Endothelial cell of umbilical vein (primary cell): Measurements from ENCODE around the gene DDX10. TPM values are rescaled to one million over a fixed set of nuclear protein-coding genes. Genes with fewer than 3 reads are reported as not detected.

Source experiments
- BruUV-seq: library from RNA; stranded (reverse); fragments of 400-500 nt; replicated peaks from 2 replicates; lab custom pipeline; 2021; lab: Mats Ljungman, UMichigan
- CTCF ChIA-PET: fragments of 300-600, 350-600 bp; sonication (Branson Sonifier 250); formaldehyde crosslinking; loops from one replicate; lab custom pipeline; 2021; ENCODE audit warnings: antibody characterized with exemption, inconsistent platforms; lab: Charles Lee
- POLR2A ChIA-PET: fragments of 300-600, 350-600 bp; sonication (Branson Sonifier 250); formaldehyde crosslinking; loops from one replicate; lab custom pipeline; 2021; ENCODE audit warnings: antibody characterized with exemption, inconsistent platforms; lab: Charles Lee
- DNase-seq: peaks from one replicate; pipeline ENCODE4 v3.0.0-alpha.2; 2011; ENCODE audit warnings: low read depth, low spot score
- FAIRE-seq: peaks from 2 replicates; lab custom pipeline; 2011; peaks lifted over from hg19 to GRCh38; lab: Jason Lieb, UNC
- H2AFZ ChIP-seq: 2 replicates; pipeline ENCODE4 v1.6.0; 2012; ENCODE audit warnings: low read depth, low read length, control low read depth, inconsistent platforms
- H3K27ac ChIP-seq: 2 replicates; pipeline ENCODE4 v1.5.1; 2011; ENCODE audit warnings: low read depth, mild to moderate bottlenecking, control low read depth, low read length, moderate library complexity; ENCODE audit not compliant: insufficient read depth
- H3K27me3 ChIP-seq, 2 experiments: 2 replicates each; pipeline versions ENCODE4 v1.6.0 to v1.6.1; 2011; ENCODE audit warnings: low read length in 2 of 2, mixed read lengths in 1 of 2; ENCODE audit not compliant: control insufficient read depth in 2 of 2, insufficient read depth in 2 of 2
- H3K36me3 ChIP-seq, 2 experiments: 2 replicates in 1 of 2; 3 replicates in 1 of 2; pipeline ENCODE4 v1.5.1; 2011; ENCODE audit warnings: low read length in 2 of 2, mild to moderate bottlenecking in 1 of 2, moderate library complexity in 1 of 2; ENCODE audit not compliant: control insufficient read depth in 2 of 2, insufficient read depth in 2 of 2; ENCODE audit errors: extremely low read depth in 1 of 2
- H3K4me1 ChIP-seq: 3 replicates; pipeline ENCODE4 v1.5.1; 2011; ENCODE audit warnings: mild to moderate bottlenecking, low read length; ENCODE audit not compliant: control insufficient read depth, insufficient read depth; ENCODE audit errors: extremely low read depth
- H3K4me2 ChIP-seq: 2 replicates; pipeline ENCODE4 v1.6.1; 2011; ENCODE audit warnings: low read length, control low read depth, mixed read lengths; ENCODE audit not compliant: insufficient read depth
- H3K4me3 ChIP-seq, 3 experiments: fragments of 200-600 bp in 1 of 3; sonication (generic), shearing (Covaris generic) in 1 of 3; replicated peaks in 1 of 3; 2 replicates each; pipeline ENCODE4 v1.5.1; 2011 to 2016; ENCODE audit warnings: control low read depth in 3 of 3, low read length in 3 of 3, mild to moderate bottlenecking in 2 of 3, inconsistent platforms in 1 of 3, low read depth in 1 of 3, moderate library complexity in 1 of 3; ENCODE audit not compliant: insufficient read depth in 1 of 3
- H3K79me2 ChIP-seq: 2 replicates; pipeline ENCODE4 v1.6.0; 2012; ENCODE audit warnings: low read length, inconsistent platforms; ENCODE audit not compliant: control insufficient read depth, insufficient read depth
- H3K9ac ChIP-seq: replicated peaks from 2 replicates; pipeline ENCODE3; 2011; ENCODE audit warnings: low read length, control low read depth; ENCODE audit not compliant: insufficient read depth; ENCODE audit errors: extremely low read depth
- H3K9me1 ChIP-seq: replicated peaks from 3 replicates; pipeline ENCODE4 v1.6.0; 2011; ENCODE audit warnings: mild to moderate bottlenecking, low read length; ENCODE audit not compliant: control insufficient read depth, insufficient read depth; ENCODE audit errors: extremely low read depth
- H3K9me3 ChIP-seq: replicated peaks from 2 replicates; pipeline ENCODE4 v1.5.1; 2012; ENCODE audit warnings: low read length, inconsistent platforms; ENCODE audit not compliant: control insufficient read depth, insufficient read depth
- H4K20me1 ChIP-seq: replicated peaks from 2 replicates; pipeline ENCODE3; 2011; ENCODE audit warnings: mild to moderate bottlenecking, low read length; ENCODE audit not compliant: control insufficient read depth, insufficient read depth; ENCODE audit errors: extremely low read depth
- EZH2 ChIP-seq: IDR thresholded peaks from 2 replicates; pipeline ENCODE4 v1.6.1; 2012; ENCODE audit warnings: borderline replicate concordance, low read depth, mild to moderate bottlenecking, moderate library complexity, low read length, inconsistent platforms; ENCODE audit not compliant: severe bottlenecking
- FOS ChIP-seq: IDR thresholded peaks from 2 replicates; pipeline ENCODE4 v1.6.1; 2011; ENCODE audit warnings: mild to moderate bottlenecking, low read length, moderate library complexity, borderline replicate concordance; ENCODE audit not compliant: insufficient read depth
- GATA2 ChIP-seq: IDR thresholded peaks from 2 replicates; pipeline ENCODE4 v1.7.0; 2011; ENCODE audit warnings: low read depth, mild to moderate bottlenecking, moderate library complexity, mixed read lengths, low read length; ENCODE audit not compliant: insufficient read length, insufficient read depth
- JUN ChIP-seq: IDR thresholded peaks from 2 replicates; pipeline ENCODE4 v1.6.1; 2011; ENCODE audit warnings: borderline replicate concordance, low read depth; ENCODE audit not compliant: insufficient read length, insufficient read depth
- POLR2A ChIP-seq: IDR thresholded peaks from 2 replicates; pipeline ENCODE4 v1.6.1; 2012; ENCODE audit warnings: low read depth, mild to moderate bottlenecking, control low read depth, low read length
- POLR2AphosphoS5 ChIP-seq: IDR thresholded peaks from 2 replicates; pipeline ENCODE4 v1.6.1; 2012; ENCODE audit warnings: low read depth, mild to moderate bottlenecking, control low read depth, low read length, moderate library complexity; ENCODE audit not compliant: insufficient read depth
- dilution Hi-C: fragments of 300-500 bp; cut with MboI; formaldehyde crosslinking; loops from one replicate; pipeline ENCODE4 v1.15.0; 2019; ENCODE audit warnings: low sequenced_read_pairs; ENCODE audit not compliant: extremely low pct_ligation_motif_present
- intact Hi-C: fragments of 100-400 bp; cut with micrococcal nuclease; formaldehyde crosslinking; loops from one replicate; pipeline ENCODE4 v1.10.0; 2022
- polyA plus RNA-seq, 4 experiments: library from polyadenylated mRNA; depleted of rRNA in 3 of 4; stranded (reverse) in 3 of 4; unstranded in 1 of 4; fragments of >200 nt; gene quantifications; 2 replicates each; pipeline versions ENCODE4 v1.2.1 to v1.2.3, GENCODE V29; 2011 to 2012; ENCODE audit warnings: missing spikeins in 1 of 4
- total RNA-seq: library from RNA; stranded (reverse); gene quantifications from 2 replicates; pipeline ENCODE4 v1.2.3, GENCODE V29; 2021
- TF ChIP-seq, protein P1 (sequence below), 2 donors: IDR thresholded peaks; 1 replicate in 1 of 2; 2 replicates in 1 of 2; pipeline ENCODE4 v1.5.1; 2011; ENCODE audit warnings: low read length in 2 of 2, mild to moderate bottlenecking in 2 of 2, moderate library complexity in 2 of 2, control low read depth in 1 of 2, inconsistent platforms in 1 of 2, low read depth in 1 of 2; ENCODE audit not compliant: insufficient read depth in 1 of 2; ENCODE audit errors: extremely low read depth in 1 of 2

Gene DDX10
- total and polyA plus RNA-seq, 2 donors (not counting 3 experiments of a cell fraction or from before 2014, with no cell fraction given), result 29.8 to 35.2 TPM

GRCh38 chr11:108863528-108863927 is 198.7 kb downstream of the DDX10 start:
- TF ChIP-seq EZH2, result no peak
- TF ChIP-seq POLR2AphosphoS5, result no peak
- TF ChIP-seq JUN, result no peak
- TF ChIP-seq FOS, result no peak
- TF ChIP-seq, protein P1, sequence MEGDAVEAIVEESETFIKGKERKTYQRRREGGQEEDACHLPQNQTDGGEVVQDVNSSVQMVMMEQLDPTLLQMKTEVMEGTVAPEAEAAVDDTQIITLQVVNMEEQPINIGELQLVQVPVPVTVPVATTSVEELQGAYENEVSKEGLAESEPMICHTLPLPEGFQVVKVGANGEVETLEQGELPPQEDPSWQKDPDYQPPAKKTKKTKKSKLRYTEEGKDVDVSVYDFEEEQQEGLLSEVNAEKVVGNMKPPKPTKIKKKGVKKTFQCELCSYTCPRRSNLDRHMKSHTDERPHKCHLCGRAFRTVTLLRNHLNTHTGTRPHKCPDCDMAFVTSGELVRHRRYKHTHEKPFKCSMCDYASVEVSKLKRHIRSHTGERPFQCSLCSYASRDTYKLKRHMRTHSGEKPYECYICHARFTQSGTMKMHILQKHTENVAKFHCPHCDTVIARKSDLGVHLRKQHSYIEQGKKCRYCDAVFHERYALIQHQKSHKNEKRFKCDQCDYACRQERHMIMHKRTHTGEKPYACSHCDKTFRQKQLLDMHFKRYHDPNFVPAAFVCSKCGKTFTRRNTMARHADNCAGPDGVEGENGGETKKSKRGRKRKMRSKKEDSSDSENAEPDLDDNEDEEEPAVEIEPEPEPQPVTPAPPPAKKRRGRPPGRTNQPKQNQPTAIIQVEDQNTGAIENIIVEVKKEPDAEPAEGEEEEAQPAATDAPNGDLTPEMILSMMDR (IDR thresholded peaks at IDR 0.05; ENCODE audit: extremely low read depth in 1 of 2, insufficient read depth in 1 of 2, low read depth in 1 of 2, low read length in 2 of 2), result no peak
- no peak for TF ChIP-seq GATA2
- no peak for TF ChIP-seq POLR2A
- H3K9me1 ChIP-seq, result no peaks in the 10 kb centered on the region
- CTCF ChIA-PET, result interaction anchor here (1.5 to 1.7 kb wide), 3 partner anchors 10 to 26 kb away, joined by 3 to 5 read pairs (median 3); no protein-coding TSS in a partner anchor
- no peak overlapping the region for H3K9ac ChIP-seq
- DNase-seq (no peak), FAIRE-seq (no peak)
- dilution Hi-C loops, result no loop called here
- H3K27ac ChIP-seq, result no peak overlapping the region
- H2AFZ ChIP-seq, result no peak overlapping the region
- no peak overlapping the region for H3K4me2 ChIP-seq
- H3K9me3 ChIP-seq, result no peaks in the 10 kb centered on the region
- no peaks in the 10 kb centered on the region for H4K20me1 ChIP-seq
- BruUV-seq, result no TSS peak
- intact Hi-C loops, result no loop called here
- H3K27me3 ChIP-seq, result no peaks in the 10 kb centered on the region
- no peak overlapping the region for H3K4me3 ChIP-seq
- no peaks in the 10 kb centered on the region for H3K4me1 ChIP-seq
- H3K79me2 ChIP-seq, result peaks cover 1% of the 10 kb centered on the region
- H3K36me3 ChIP-seq, result no peaks in the 10 kb centered on the region
- POLR2A ChIA-PET, result no interaction called here
